Activated CD8-positive, alpha-beta memory T cell treated with anti-CD3 and anti-CD28 coated beads, Interleukin-2, amount 50 U/mL, for 1 hour (primary cell): ENCODE results near the gene TTC23.
"Not testable (repeated sequence)": the region's sequence is repeated elsewhere in the genome, so short reads cannot be mapped to it uniquely, and the experiment has no call there.

Source experiments
- DNase-seq: peaks from one replicate; pipeline ENCODE4 v3.0.0-alpha.2; 2020; ENCODE audit errors: extremely low read depth

Gene TTC23

GRCh38 chr15:99120050-99120777 is 129.2 kb downstream of the TTC23 start:
- no peak for DNase-seq

GRCh38 chr15:99118801-99119546 is 130.4 kb downstream of the TTC23 start:
- DNase-seq = no peak

- no peak for DNase-seq
These were observed 131.1 kb downstream of the TTC23 start for GRCh38 chr15:99118258-99118632.

- DNase-seq = no peak
These were observed 131.7 kb downstream of the TTC23 start for GRCh38 chr15:99117563-99118257.

- DNase-seq = no peak
These were observed 132.3 kb downstream of the TTC23 start for GRCh38 chr15:99117111-99117510.

- no peak for DNase-seq
These were observed 133.8 kb downstream of the TTC23 start for GRCh38 chr15:99115300-99116215.

GRCh38 chr15:99114511-99115299 is 134.7 kb downstream of the TTC23 start:
- DNase-seq = no peak

GRCh38 chr15:99113547-99114271 is 135.7 kb downstream of the TTC23 start:
- no peak for DNase-seq

GRCh38 chr15:99111641-99112040 is 137.7 kb downstream of the TTC23 start:
- not testable (repeated sequence) for DNase-seq

GRCh38 chr15:99110581-99111320 is 138.6 kb downstream of the TTC23 start:
- DNase-seq = no peak

GRCh38 chr15:99110093-99110492 is 139.3 kb downstream of the TTC23 start:
- no peak for DNase-seq

- DNase-seq = no peak
These were observed 139.8 kb downstream of the TTC23 start for GRCh38 chr15:99109555-99110021.

- DNase-seq = no peak
These were observed 140.4 kb downstream of the TTC23 start for GRCh38 chr15:99108993-99109392.

GRCh38 chr15:99106417-99107220 is 142.8 kb downstream of the TTC23 start:
- DNase-seq = no peak

- DNase-seq = no peak
These were observed 143.7 kb downstream of the TTC23 start for GRCh38 chr15:99105514-99106341.

GRCh38 chr15:99104788-99105513 is 144.4 kb downstream of the TTC23 start, which contains the start of gene SYNM:
Gene SYNM, plus strand, starts transcription at chr15:99105080. Its CDS starts 120 bp downstream, at chr15:99105200.
- no peak for DNase-seq

- DNase-seq = no peak
These were observed 146.1 kb downstream of the TTC23 start for GRCh38 chr15:99103279-99103678.
